ENCODE data around the gene MEGF11.

DNA sequence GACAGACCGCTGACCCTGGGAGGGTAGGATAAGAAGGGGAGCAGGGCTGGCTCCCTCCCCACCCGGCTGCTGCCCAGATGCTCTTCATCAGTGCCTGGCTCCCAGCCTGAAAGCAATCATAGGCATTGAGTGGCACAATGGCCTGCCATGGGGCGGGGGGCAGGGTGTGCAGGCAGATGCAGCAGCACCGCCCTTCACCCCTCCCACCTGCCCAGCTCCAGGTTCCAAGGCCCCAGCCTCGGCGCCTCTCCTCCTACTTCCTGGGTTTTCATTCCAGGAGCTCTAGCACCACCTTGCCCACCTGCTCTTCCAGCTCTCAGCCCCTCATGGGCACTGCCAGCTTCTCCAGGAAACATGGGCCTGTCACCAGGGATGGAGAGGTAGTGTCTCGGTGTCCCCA, 101.7 kb downstream of the MEGF11 start:
- TF ChIP-seq CTCF (IDR thresholded peaks at IDR 0.05) (no peak), POLR2A (IDR thresholded peaks at IDR 0.05) (no peak)
